ENCODE results near the gene AKR1C1.
"Not testable (repeated sequence)": the region's sequence is repeated elsewhere in the genome, so short reads cannot be mapped to it uniquely, and the experiment has no call there.

Gene AKR1C1

GRCh38 chr10:4998671-4999070 is 35.5 kb downstream of the AKR1C1 start:
- WGBS: 89% methylated on average over 4 of the region's 5 CpGs
- H3K27ac ChIP-seq (ENCODE audit: low read length, poor library complexity, severe bottlenecking): no peak overlapping the region
- H3K36me3 ChIP-seq (ENCODE audit: control insufficient read depth in 1 of 2, insufficient read depth in 2 of 2, low read depth in 1 of 2, low read length in 2 of 2): peaks cover 0 to 60% of the 10 kb centered on the region in 2 experiments
- no peak overlapping the region for H4K8ac ChIP-seq (ENCODE audit: low read length)
- no peak overlapping the region for H3K9ac ChIP-seq (ENCODE audit: low read length)
- H2BK5ac ChIP-seq (ENCODE audit: low read depth, low read length, poor library complexity, severe bottlenecking): no peak overlapping the region
- H3K79me1 ChIP-seq (replicated peaks; ENCODE audit: low read length, poor library complexity, severe bottlenecking): no peaks in the 10 kb centered on the region
- no peak overlapping the region for H3K18ac ChIP-seq (ENCODE audit: low read depth in 1 of 2, low read length in 2 of 2)
- no peak overlapping the region for H2BK12ac ChIP-seq (ENCODE audit: low read length in 2 of 2)
- H3K23ac ChIP-seq (ENCODE audit: low read length in 2 of 2): no peak overlapping the region
- no peak overlapping the region for H3K4me2 ChIP-seq (ENCODE audit: low read length, poor library complexity, severe bottlenecking)
- H3K14ac ChIP-seq (ENCODE audit: low read length in 2 of 2): no peak overlapping the region
- no peak overlapping the region for H3K4ac ChIP-seq (ENCODE audit: low read depth in 1 of 2, low read length in 2 of 2)
- H3K9me3 ChIP-seq (ENCODE audit: control insufficient read depth, low read length): no peaks in the 10 kb centered on the region
- H2AK5ac ChIP-seq (ENCODE audit: low read length, severe bottlenecking): no peak overlapping the region
- no peak for DNase-seq
- H3K4me1 ChIP-seq (ENCODE audit: control insufficient read depth, insufficient read depth, low read depth, low read length): no peaks in the 10 kb centered on the region
- H2BK120ac ChIP-seq (ENCODE audit: low read depth, low read length): no peak overlapping the region
- H3K4me3 ChIP-seq (ENCODE audit: insufficient read depth in 1 of 2, low read depth in 1 of 2, low read length in 2 of 2): no peak overlapping the region
- no peak overlapping the region for H2BK15ac ChIP-seq (ENCODE audit: low read depth, poor library complexity, severe bottlenecking)
- H2AFZ ChIP-seq (ENCODE audit: low read depth, low read length): no peak overlapping the region
- H3K27me3 ChIP-seq (ENCODE audit: control insufficient read depth in 1 of 2, insufficient read depth in 1 of 2, low read length in 2 of 2): no peaks in the 10 kb centered on the region
- H4K91ac ChIP-seq (ENCODE audit: low read length): no peak overlapping the region

- no peak overlapping the region for H2AFZ ChIP-seq (ENCODE audit: low read depth, low read length)
- H3K4me3 ChIP-seq (ENCODE audit: insufficient read depth in 1 of 2, low read depth in 1 of 2, low read length in 2 of 2): peak overlapping the region in 1 of 2 experiments; percentile 81
- WGBS: 67% methylated on average over 1 of the region's 2 CpGs
- no peak overlapping the region for H3K27ac ChIP-seq (ENCODE audit: low read length, poor library complexity, severe bottlenecking)
- no peaks in the 10 kb centered on the region for H3K9me3 ChIP-seq (ENCODE audit: control insufficient read depth, low read length)
- H3K4me1 ChIP-seq (ENCODE audit: control insufficient read depth, insufficient read depth, low read depth, low read length): no peaks in the 10 kb centered on the region
- peaks cover 0 to 43% of the 10 kb centered on the region in 2 experiments for H3K36me3 ChIP-seq (ENCODE audit: control insufficient read depth in 1 of 2, insufficient read depth in 2 of 2, low read depth in 1 of 2, low read length in 2 of 2)
- no peak overlapping the region for H2BK15ac ChIP-seq (ENCODE audit: low read depth, poor library complexity, severe bottlenecking)
- no peak overlapping the region for H3K23ac ChIP-seq (ENCODE audit: low read length in 2 of 2)
- H3K4ac ChIP-seq (ENCODE audit: low read depth in 1 of 2, low read length in 2 of 2): no peak overlapping the region
- no peak overlapping the region for H2AK5ac ChIP-seq (ENCODE audit: low read length, severe bottlenecking)
- DNase-seq: no peak
- no peaks in the 10 kb centered on the region for H3K27me3 ChIP-seq (ENCODE audit: control insufficient read depth in 1 of 2, insufficient read depth in 1 of 2, low read length in 2 of 2)
- H4K91ac ChIP-seq (ENCODE audit: low read length): no peak overlapping the region
- H2BK12ac ChIP-seq (ENCODE audit: low read length in 2 of 2): no peak overlapping the region
- H2BK5ac ChIP-seq (ENCODE audit: low read depth, low read length, poor library complexity, severe bottlenecking): no peak overlapping the region
- no peak overlapping the region for H4K8ac ChIP-seq (ENCODE audit: low read length)
- peak overlapping the region; percentile 87 for H3K9ac ChIP-seq (ENCODE audit: low read length)
- H3K4me2 ChIP-seq (ENCODE audit: low read length, poor library complexity, severe bottlenecking): no peak overlapping the region
- H3K79me1 ChIP-seq (replicated peaks; ENCODE audit: low read length, poor library complexity, severe bottlenecking): no peaks in the 10 kb centered on the region
- no peak overlapping the region for H3K18ac ChIP-seq (ENCODE audit: low read depth in 1 of 2, low read length in 2 of 2)
- H2BK120ac ChIP-seq (ENCODE audit: low read depth, low read length): no peak overlapping the region
- no peak overlapping the region for H3K14ac ChIP-seq (ENCODE audit: low read length in 2 of 2)
Observed at GRCh38 chr10:5002013-5002727, 39.0 kb downstream of the AKR1C1 start.

- H2AFZ ChIP-seq (ENCODE audit: low read depth, low read length); H3K23ac ChIP-seq (ENCODE audit: low read length in 2 of 2); H3K27ac ChIP-seq (ENCODE audit: low read length, poor library complexity, severe bottlenecking); H3K9me3 ChIP-seq (ENCODE audit: control insufficient read depth, low read length); H3K14ac ChIP-seq (ENCODE audit: low read length in 2 of 2); H4K8ac ChIP-seq (ENCODE audit: low read length); H2AK5ac ChIP-seq (ENCODE audit: low read length, severe bottlenecking); H3K18ac ChIP-seq (ENCODE audit: low read depth in 1 of 2, low read length in 2 of 2); H4K91ac ChIP-seq (ENCODE audit: low read length); H3K79me1 ChIP-seq (replicated peaks; ENCODE audit: low read length, poor library complexity, severe bottlenecking); H2BK120ac ChIP-seq (ENCODE audit: low read depth, low read length); H3K4ac ChIP-seq (ENCODE audit: low read depth in 1 of 2, low read length in 2 of 2); H3K27me3 ChIP-seq (ENCODE audit: control insufficient read depth in 1 of 2, insufficient read depth in 1 of 2, low read length in 2 of 2); H3K4me2 ChIP-seq (ENCODE audit: low read length, poor library complexity, severe bottlenecking); H2BK12ac ChIP-seq (ENCODE audit: low read length in 2 of 2); H2BK5ac ChIP-seq (ENCODE audit: low read depth, low read length, poor library complexity, severe bottlenecking); H3K4me1 ChIP-seq (ENCODE audit: control insufficient read depth, insufficient read depth, low read depth, low read length); H2BK15ac ChIP-seq (ENCODE audit: low read depth, poor library complexity, severe bottlenecking): not testable (repeated sequence)
- 8% methylated on average over 3 of the region's 10 CpGs for WGBS
- peak within 1 kb of the TSS; percentile 87 for H3K9ac ChIP-seq (ENCODE audit: low read length)
- DNase-seq: peak; percentile 41
- H3K36me3 ChIP-seq (ENCODE audit: control insufficient read depth in 1 of 2, insufficient read depth in 2 of 2, low read depth in 1 of 2, low read length in 2 of 2): peaks cover 0 to 33% of the 10 kb centered on the region in 2 experiments
- H3K4me3 ChIP-seq (ENCODE audit: insufficient read depth in 1 of 2, low read depth in 1 of 2, low read length in 2 of 2): peak within 1 kb of the TSS in 1 of 2 experiments; percentile 81
Observed at GRCh38 chr10:5003127-5004029, 40.2 kb downstream of the AKR1C1 start, which contains the start of gene AKR1C2. TSS of gene AKR1C2 (minus strand) at chr10:5003857. CDS start at chr10:5003835, 22 bp downstream.

- not testable (repeated sequence) for H2AK5ac ChIP-seq (ENCODE audit: low read length, severe bottlenecking); H3K18ac ChIP-seq (ENCODE audit: low read depth in 1 of 2, low read length in 2 of 2); H2AFZ ChIP-seq (ENCODE audit: low read depth, low read length); H3K14ac ChIP-seq (ENCODE audit: low read length in 2 of 2); H3K4ac ChIP-seq (ENCODE audit: low read depth in 1 of 2, low read length in 2 of 2); H2BK120ac ChIP-seq (ENCODE audit: low read depth, low read length); H3K27ac ChIP-seq (ENCODE audit: low read length, poor library complexity, severe bottlenecking); H3K4me3 ChIP-seq (ENCODE audit: insufficient read depth in 1 of 2, low read depth in 1 of 2, low read length in 2 of 2); H3K9me3 ChIP-seq (ENCODE audit: control insufficient read depth, low read length); H3K4me2 ChIP-seq (ENCODE audit: low read length, poor library complexity, severe bottlenecking); H2BK15ac ChIP-seq (ENCODE audit: low read depth, poor library complexity, severe bottlenecking); H2BK5ac ChIP-seq (ENCODE audit: low read depth, low read length, poor library complexity, severe bottlenecking); H4K8ac ChIP-seq (ENCODE audit: low read length); H3K23ac ChIP-seq (ENCODE audit: low read length in 2 of 2); H4K91ac ChIP-seq (ENCODE audit: low read length); H2BK12ac ChIP-seq (ENCODE audit: low read length in 2 of 2); H3K27me3 ChIP-seq (ENCODE audit: control insufficient read depth in 1 of 2, insufficient read depth in 1 of 2, low read length in 2 of 2); H3K4me1 ChIP-seq (ENCODE audit: control insufficient read depth, insufficient read depth, low read depth, low read length); DNase-seq; H3K79me1 ChIP-seq (replicated peaks; ENCODE audit: low read length, poor library complexity, severe bottlenecking)
- Histone ChIP-seq H3K36me3 (ENCODE audit: control insufficient read depth in 1 of 2, insufficient read depth in 2 of 2, low read depth in 1 of 2, low read length in 2 of 2) (peaks cover 0 to 26% of the 10 kb centered on the region in 2 experiments), H3K9ac (ENCODE audit: low read length) (peak overlapping the region; percentile 73)
- WGBS: no CpG with 5 or more reads among the region's 1 CpG
Observed at GRCh38 chr10:5004030-5004385, 40.8 kb downstream of the AKR1C1 start.

All from mesenchymal stem cell (in vitro differentiated cells and primary cell).